ENCODE measurements around the gene EPG5. TPM values are rescaled to one million over a fixed set of nuclear protein-coding genes. Genes with fewer than 3 reads are reported as not detected.

EPG5 gene
- total and polyA plus RNA-seq, 2 of the 4 experiments (the other 2 are of a cell fraction) = 37.3 to 114 TPM

- Histone ChIP-seq H4K91ac (ENCODE audit: insufficient read depth, low read depth, low read length) (no peak overlapping the region), H3K4ac (ENCODE audit: low read depth, low read length) (no peak overlapping the region), H4K5ac (ENCODE audit: low read depth, low read length) (no peak overlapping the region), H3K9me1 (ENCODE audit: insufficient read depth, low read length) (peaks cover 13% of the 10 kb centered on the region; the same call in 1 of the 2 replicates), H3K14ac (replicated peaks; ENCODE audit: low read depth, low read length) (no peak overlapping the region; the same call in 1 of the 2 replicates), H3K4me1 (ENCODE audit: control insufficient read depth, insufficient read depth, low read length) (peaks cover 4% of the 10 kb centered on the region; the same call in 1 of the 2 replicates), H3K56ac (ENCODE audit: extremely low read depth, insufficient read depth, low read length) (no peak overlapping the region), H4K20me1 (ENCODE audit: insufficient read depth, low read length) (no peaks in the 10 kb centered on the region), H2BK120ac (ENCODE audit: low read depth, low read length) (no peak overlapping the region), H3K36me3 (ENCODE audit: control insufficient read depth, insufficient read depth, low read length) (peaks cover 18% of the 10 kb centered on the region), H3K9ac (ENCODE audit: low read depth, low read length) (no peak overlapping the region), H3K4me3 (ENCODE audit: insufficient read depth, low read depth, low read length) (no peak overlapping the region), H2AFZ (replicated peaks; ENCODE audit: low read length, poor library complexity) (no peak overlapping the region), H3K23ac (ENCODE audit: low read depth, low read length) (no peak overlapping the region), H2BK20ac (ENCODE audit: low read depth, low read length) (no peak overlapping the region), H4K8ac (ENCODE audit: low read depth in 2 of 2, low read length in 2 of 2) (no peak overlapping the region), H3K27ac (ENCODE audit: insufficient read depth, low read length) (no peak overlapping the region), H3K9me3 (ENCODE audit: control insufficient read depth, insufficient read depth, low read length) (no peaks in the 10 kb centered on the region), H2AK9ac (replicated peaks; ENCODE audit: low read depth, low read length, poor library complexity) (no peak overlapping the region), H3K18ac (ENCODE audit: low read depth, low read length) (no peak overlapping the region), H3K4me2 (ENCODE audit: low read depth, low read length) (no peak overlapping the region), H3K79me1 (ENCODE audit: low read depth in 1 of 2, low read length in 2 of 2) (peaks cover 0 to 15% of the 10 kb centered on the region in 2 experiments; a peak in 2 of 4 replicates), H2BK15ac (ENCODE audit: low read depth, low read length) (no peak overlapping the region), H2BK5ac (ENCODE audit: low read depth, low read length, poor library complexity, severe bottlenecking) (no peak overlapping the region), H3K27me3 (ENCODE audit: control insufficient read depth, insufficient read depth, low read length) (no peaks in the 10 kb centered on the region), H2AK5ac (ENCODE audit: low read depth, low read length) (no peak overlapping the region)
- dilution Hi-C loops (cut with HindIII; ENCODE audit: low sequenced_read_pairs, unreplicated experiment) = no loop called here
- ATAC-seq (ENCODE audit: low read depth) (no peak), DNase-seq (no peak)
- POLR2A ChIA-PET (ENCODE audit: unreplicated experiment) = interaction anchor here (0.5 kb wide), 1 partner anchor 23 kb away, joined by 3 read pairs; no protein-coding TSS in a partner anchor
- in situ Hi-C loops (cut with MboI; ENCODE audit: low sequenced_read_pairs) = loop anchor here (10.0 kb wide), 1 partner anchor 62 kb away; no protein-coding TSS in a partner anchor
- intact Hi-C loops (cut with micrococcal nuclease) = no loop called here
- WGBS, 2 experiments (ENCODE audit: extremely low coverage in 2 of 2, insufficient read length in 1 of 2) = no CpG with 5 or more reads among the region's 3 CpGs
- TF ChIP-seq NFE2L2 (IDR thresholded peaks at IDR 0.05; ENCODE audit: low read depth, low read length) (no peak), SMC3 (IDR thresholded peaks at IDR 0.05; ENCODE audit: low read depth, low read length) (no peak), RCOR1 (IDR thresholded peaks at IDR 0.05; ENCODE audit: insufficient replicate concordance, low read length) (no peak), CEBPB (IDR thresholded peaks at IDR 0.05; ENCODE audit: low read depth, low read length) (no peak), MAZ (IDR thresholded peaks at IDR 0.05; ENCODE audit: borderline replicate concordance, low read depth, low read length) (no peak), MXI1 (IDR thresholded peaks at IDR 0.05; ENCODE audit: borderline replicate concordance, low read depth, low read length) (no peak), CHD1 (IDR thresholded peaks at IDR 0.05; ENCODE audit: low read depth, low read length) (no peak), RFX5 (IDR thresholded peaks at IDR 0.05; ENCODE audit: low read depth, low read length) (no peak), FOS (IDR thresholded peaks at IDR 0.05; ENCODE audit: low read depth, low read length) (no peak), ELK1 (IDR thresholded peaks at IDR 0.05; ENCODE audit: borderline replicate concordance, low read depth, low read length) (no peak), BHLHE40 (IDR thresholded peaks at IDR 0.05; ENCODE audit: low read depth, low read length) (no peak), RAD21 (IDR thresholded peaks at IDR 0.05; ENCODE audit: low read length) (no peak), MAFK (IDR thresholded peaks at IDR 0.05; ENCODE audit: low read depth, low read length) (no peak), POLR2A (IDR thresholded peaks at IDR 0.05; ENCODE audit: low read depth, low read length) (no peak)
- TF ChIP-seq, protein P1, sequence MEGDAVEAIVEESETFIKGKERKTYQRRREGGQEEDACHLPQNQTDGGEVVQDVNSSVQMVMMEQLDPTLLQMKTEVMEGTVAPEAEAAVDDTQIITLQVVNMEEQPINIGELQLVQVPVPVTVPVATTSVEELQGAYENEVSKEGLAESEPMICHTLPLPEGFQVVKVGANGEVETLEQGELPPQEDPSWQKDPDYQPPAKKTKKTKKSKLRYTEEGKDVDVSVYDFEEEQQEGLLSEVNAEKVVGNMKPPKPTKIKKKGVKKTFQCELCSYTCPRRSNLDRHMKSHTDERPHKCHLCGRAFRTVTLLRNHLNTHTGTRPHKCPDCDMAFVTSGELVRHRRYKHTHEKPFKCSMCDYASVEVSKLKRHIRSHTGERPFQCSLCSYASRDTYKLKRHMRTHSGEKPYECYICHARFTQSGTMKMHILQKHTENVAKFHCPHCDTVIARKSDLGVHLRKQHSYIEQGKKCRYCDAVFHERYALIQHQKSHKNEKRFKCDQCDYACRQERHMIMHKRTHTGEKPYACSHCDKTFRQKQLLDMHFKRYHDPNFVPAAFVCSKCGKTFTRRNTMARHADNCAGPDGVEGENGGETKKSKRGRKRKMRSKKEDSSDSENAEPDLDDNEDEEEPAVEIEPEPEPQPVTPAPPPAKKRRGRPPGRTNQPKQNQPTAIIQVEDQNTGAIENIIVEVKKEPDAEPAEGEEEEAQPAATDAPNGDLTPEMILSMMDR (conservative IDR thresholded peaks at IDR 0.05; ENCODE audit: low read depth, low read length) = no peak
- TF ChIP-seq, protein P2, sequence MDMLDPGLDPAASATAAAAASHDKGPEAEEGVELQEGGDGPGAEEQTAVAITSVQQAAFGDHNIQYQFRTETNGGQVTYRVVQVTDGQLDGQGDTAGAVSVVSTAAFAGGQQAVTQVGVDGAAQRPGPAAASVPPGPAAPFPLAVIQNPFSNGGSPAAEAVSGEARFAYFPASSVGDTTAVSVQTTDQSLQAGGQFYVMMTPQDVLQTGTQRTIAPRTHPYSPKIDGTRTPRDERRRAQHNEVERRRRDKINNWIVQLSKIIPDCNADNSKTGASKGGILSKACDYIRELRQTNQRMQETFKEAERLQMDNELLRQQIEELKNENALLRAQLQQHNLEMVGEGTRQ (IDR thresholded peaks at IDR 0.05; ENCODE audit: low read depth, low read length) = no peak
- no TSS peak for BruUV-seq (replicated peaks)
- CTCF ChIA-PET = no interaction called here
Measured at GRCh38 chr18:45847119-45847518, 120.0 kb downstream of the EPG5 start.

All from IMR-90 (cell line).